Ascending aorta (tissue), 2 donors: ENCODE results near the gene NRL. TPM values are rescaled to one million over a fixed set of nuclear protein-coding genes. Genes with fewer than 3 reads are reported as not detected.

ENCODE experiments used
- DNase-seq, 2 donors: peaks; one replicate each; pipeline ENCODE4 v3.0.0-alpha.2; 2019; ENCODE audit warnings: low spot score in 2 of 2
- H3K27ac ChIP-seq, 2 donors: fragments of 200-600 bp; sonication (generic); one replicate each; pipeline ENCODE4 v1.5.1; 2016 to 2017; ENCODE audit warnings: mild to moderate bottlenecking in 1 of 2
- H3K27me3 ChIP-seq: fragments of 200-600 bp; sonication (generic); one replicate; pipeline ENCODE4 v1.5.1; 2017
- H3K36me3 ChIP-seq, 2 donors: fragments of 200-600 bp; sonication (generic); one replicate each; pipeline ENCODE4 v1.5.1; 2016
- H3K4me1 ChIP-seq, 2 donors: fragments of 200-600 bp; sonication (generic); one replicate each; pipeline ENCODE4 v1.5.1; 2016 to 2017; ENCODE audit warnings: mild to moderate bottlenecking in 1 of 2
- H3K4me3 ChIP-seq, 2 donors: fragments of 200-600 bp; sonication (generic); one replicate each; pipeline ENCODE4 v1.5.1; 2016 to 2017; ENCODE audit warnings: mild to moderate bottlenecking in 1 of 2
- H3K9me3 ChIP-seq, 2 donors: fragments of 200-600 bp; sonication (generic); one replicate each; pipeline ENCODE4 v1.5.1; 2016
- intact Hi-C: fragments of 100-400 bp; cut with DNase I; formaldehyde crosslinking; loops from one replicate; pipeline ENCODE4 v1.15.1; 2023
- total RNA-seq: library from RNA; depleted of rRNA; stranded (reverse); fragments of >200 nt; gene quantifications from one replicate; pipeline ENCODE4 v1.1.0, GENCODE V29; 2016
- TF ChIP-seq, protein P1 (sequence below), 3 experiments: fragments of 200-600 bp in 2 of 3; fragments of 450-650 bp in 1 of 3; sonication (generic) in 2 of 3; IDR thresholded peaks; one replicate each; pipeline ENCODE4 v1.5.1; 2016 to 2019; ENCODE audit warnings: antibody characterized with exemption in 3 of 3, mild to moderate bottlenecking in 1 of 3, moderate library complexity in 1 of 3

The NRL gene
- total RNA-seq, 1 donor from 2014 or later = not detected

DNA sequence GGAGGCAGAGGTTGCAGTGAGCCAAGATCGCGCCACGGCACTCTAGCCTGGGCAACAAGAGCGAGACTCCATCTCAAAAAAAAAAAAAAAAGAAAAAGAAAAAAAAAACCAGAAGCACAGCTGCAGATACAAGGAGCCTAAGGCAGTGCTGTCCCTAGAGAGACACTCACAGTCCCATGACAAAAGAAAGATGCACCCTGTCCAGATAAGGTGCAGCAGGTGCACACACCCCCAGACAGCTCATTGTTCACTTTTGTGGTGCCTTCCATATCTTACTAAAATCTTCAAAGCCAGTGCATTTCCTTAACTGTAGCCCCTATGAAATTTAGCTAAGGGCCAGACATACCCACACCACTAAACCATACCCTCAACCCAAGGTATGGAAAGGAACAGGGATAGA is 7.7 kb upstream of the NRL start:
- Histone ChIP-seq H3K36me3 (peaks cover 67 to 69% of the 10 kb centered on the region in 2 donors), H3K4me3 (no peak overlapping the region), H3K9me3 (no peaks in the 10 kb centered on the region), H3K27ac (no peak overlapping the region), H3K4me1 (no peaks in the 10 kb centered on the region), H3K27me3 (no peaks in the 10 kb centered on the region)
- DNase-seq = no peak
- intact Hi-C loops = no loop called here
- TF ChIP-seq, protein P1, sequence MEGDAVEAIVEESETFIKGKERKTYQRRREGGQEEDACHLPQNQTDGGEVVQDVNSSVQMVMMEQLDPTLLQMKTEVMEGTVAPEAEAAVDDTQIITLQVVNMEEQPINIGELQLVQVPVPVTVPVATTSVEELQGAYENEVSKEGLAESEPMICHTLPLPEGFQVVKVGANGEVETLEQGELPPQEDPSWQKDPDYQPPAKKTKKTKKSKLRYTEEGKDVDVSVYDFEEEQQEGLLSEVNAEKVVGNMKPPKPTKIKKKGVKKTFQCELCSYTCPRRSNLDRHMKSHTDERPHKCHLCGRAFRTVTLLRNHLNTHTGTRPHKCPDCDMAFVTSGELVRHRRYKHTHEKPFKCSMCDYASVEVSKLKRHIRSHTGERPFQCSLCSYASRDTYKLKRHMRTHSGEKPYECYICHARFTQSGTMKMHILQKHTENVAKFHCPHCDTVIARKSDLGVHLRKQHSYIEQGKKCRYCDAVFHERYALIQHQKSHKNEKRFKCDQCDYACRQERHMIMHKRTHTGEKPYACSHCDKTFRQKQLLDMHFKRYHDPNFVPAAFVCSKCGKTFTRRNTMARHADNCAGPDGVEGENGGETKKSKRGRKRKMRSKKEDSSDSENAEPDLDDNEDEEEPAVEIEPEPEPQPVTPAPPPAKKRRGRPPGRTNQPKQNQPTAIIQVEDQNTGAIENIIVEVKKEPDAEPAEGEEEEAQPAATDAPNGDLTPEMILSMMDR (IDR thresholded peaks at IDR 0.05) = no peak

DNA sequence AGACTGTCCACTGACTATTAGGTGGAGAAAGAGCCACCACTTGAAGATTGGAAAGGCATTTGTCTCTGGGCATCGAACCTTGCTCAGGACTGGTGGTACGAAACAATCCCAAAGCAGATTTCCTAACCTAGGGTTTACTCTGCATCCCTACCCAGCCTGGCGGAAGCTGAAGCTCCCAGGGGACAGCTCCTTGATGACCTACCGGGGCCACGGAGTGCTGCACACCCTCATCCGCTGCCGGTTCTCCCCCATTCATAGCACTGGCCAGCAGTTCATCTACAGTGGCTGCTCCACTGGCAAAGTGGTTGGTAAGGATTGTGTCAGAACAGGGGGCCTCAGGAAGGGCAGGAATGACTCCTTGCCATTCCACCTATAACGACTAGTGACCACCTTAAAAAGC is 6.5 kb upstream of the NRL start:
- intact Hi-C loops = no loop called here
- H3K36me3 ChIP-seq = peaks cover 70 to 75% of the 10 kb centered on the region in 2 donors
- no peaks in the 10 kb centered on the region for H3K9me3 ChIP-seq
- DNase-seq = no peak
- H3K4me1 ChIP-seq = peaks cover 1 to 5% of the 10 kb centered on the region in 2 donors
- H3K27ac ChIP-seq = no peak overlapping the region
- no peak overlapping the region for H3K4me3 ChIP-seq
- H3K27me3 ChIP-seq = no peaks in the 10 kb centered on the region
- TF ChIP-seq, protein P1 (IDR thresholded peaks at IDR 0.05) = no peak

DNA sequence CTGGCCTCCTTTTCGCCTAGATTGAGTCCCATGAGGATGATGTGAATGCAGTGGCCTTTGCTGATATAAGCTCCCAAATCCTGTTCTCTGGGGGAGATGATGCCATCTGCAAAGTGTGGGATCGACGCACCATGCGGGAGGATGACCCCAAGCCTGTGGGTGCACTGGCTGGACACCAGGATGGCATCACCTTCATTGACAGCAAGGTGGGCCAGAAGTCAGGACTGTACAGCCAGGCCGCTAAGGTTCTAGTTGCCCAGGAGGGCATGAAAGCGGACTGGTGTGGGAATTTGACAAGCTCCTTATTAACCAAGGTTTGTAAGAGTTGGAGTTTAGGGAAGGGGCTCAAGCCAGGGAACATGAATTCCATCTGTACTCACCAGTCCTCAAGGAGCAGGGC is 4.9 kb upstream of the NRL start:
- peaks cover 70 to 75% of the 10 kb centered on the region in 2 donors for H3K36me3 ChIP-seq
- intact Hi-C loops = loop anchor here (10.0 kb wide), 2 partner anchors 245 to 645 kb away; partner anchors contain the start of gene NFATC4

DNA sequence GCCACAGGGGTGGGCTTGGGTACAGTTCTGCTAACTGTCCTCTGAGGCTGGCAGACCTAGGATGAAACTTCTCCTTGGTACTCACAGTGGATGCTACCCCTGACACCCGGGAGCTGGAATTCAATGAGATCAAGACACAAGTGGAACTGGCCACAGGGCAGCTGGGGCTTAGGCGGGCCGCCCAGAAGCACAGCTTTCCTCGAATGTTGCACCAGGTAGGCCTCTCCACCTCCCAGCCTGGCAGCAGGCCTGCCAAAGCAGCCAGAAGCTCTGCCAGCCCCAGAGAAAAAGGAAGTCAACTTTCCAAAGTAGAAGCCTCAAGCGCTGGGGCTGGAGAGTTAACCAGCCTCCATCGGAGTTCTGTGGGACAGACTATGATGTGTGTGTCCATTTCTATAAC is 2.4 kb upstream of the NRL start:
- no peak overlapping the region for H3K4me3 ChIP-seq
- intact Hi-C loops = loop anchor here (10.0 kb wide), 2 partner anchors 248 to 642 kb away; partner anchors contain the start of gene NFATC4
- no peaks in the 10 kb centered on the region for H3K9me3 ChIP-seq
- TF ChIP-seq, protein P1 (IDR thresholded peaks at IDR 0.05) = no peak
- peaks cover 51 to 52% of the 10 kb centered on the region in 2 donors for H3K36me3 ChIP-seq
- H3K27ac ChIP-seq = no peak overlapping the region
- no peaks in the 10 kb centered on the region for H3K27me3 ChIP-seq
- no peak for DNase-seq
- peaks cover 9 to 16% of the 10 kb centered on the region in 2 donors for H3K4me1 ChIP-seq

More for the DNA sequence above, 4.9 kb upstream of the NRL start:
- no peaks in the 10 kb centered on the region for H3K9me3 ChIP-seq
- H3K27me3 ChIP-seq = no peaks in the 10 kb centered on the region
- H3K4me1 ChIP-seq = peaks cover 9 to 14% of the 10 kb centered on the region in 2 donors
- TF ChIP-seq, protein P1 (IDR thresholded peaks at IDR 0.05) = no peak
- no peak overlapping the region for H3K27ac ChIP-seq
- DNase-seq = no peak
- H3K4me3 ChIP-seq = no peak overlapping the region

DNA sequence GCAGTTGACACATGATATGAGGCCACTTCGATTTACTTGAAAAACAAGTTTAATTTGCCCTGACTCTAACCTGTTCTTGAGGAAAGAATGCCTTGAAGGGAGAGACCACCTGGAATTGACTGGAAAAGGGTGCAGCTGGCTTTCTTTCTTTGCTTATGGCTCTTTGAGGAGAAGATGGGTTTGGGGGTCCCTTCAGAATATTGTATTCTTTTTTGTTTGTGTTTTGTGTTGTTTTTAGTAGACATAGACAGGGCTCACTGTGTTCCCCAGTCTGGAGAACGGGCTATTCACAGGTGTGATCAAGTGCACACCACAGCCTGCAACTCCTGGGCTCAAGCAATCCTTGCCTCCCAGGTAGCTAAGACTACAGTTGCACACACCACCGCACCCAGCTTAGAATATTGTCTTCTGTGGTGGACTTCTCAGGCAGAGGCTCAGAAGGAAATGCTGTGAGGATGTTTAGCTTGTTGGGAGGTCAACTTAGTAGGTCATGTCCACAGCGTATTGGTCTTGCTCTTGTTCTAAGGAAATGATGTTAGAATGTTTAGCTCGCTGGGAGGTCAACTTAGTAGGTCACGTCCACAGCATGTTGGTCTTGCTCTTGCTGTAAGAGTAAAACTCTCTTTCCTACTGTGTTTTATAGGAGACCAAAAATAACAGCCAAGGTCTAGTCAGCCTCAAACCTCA is 1.5 kb upstream of the NRL start:
- DNase-seq = no peak
- intact Hi-C loops = loop anchor here (10.0 kb wide), 2 partner anchors 249 to 641 kb away; partner anchors contain the start of gene NFATC4
- Histone ChIP-seq H3K4me3 (peak overlapping the region; percentile 78 to 79), H3K9me3 (no peaks in the 10 kb centered on the region), H3K4me1 (peaks cover 9 to 16% of the 10 kb centered on the region in 2 donors), H3K27me3 (no peaks in the 10 kb centered on the region), H3K36me3 (peaks cover 42 to 43% of the 10 kb centered on the region in 2 donors), H3K27ac (no peak overlapping the region)
- TF ChIP-seq, protein P1 (IDR thresholded peaks at IDR 0.05) = no peak
